Right lobe of liver (tissue), 4 donors: ENCODE results near the gene ACTG2.

Experiments used
- CTCF ChIP-seq, 4 donors: fragments of 200-600 bp in 3 of 4; fragments of 450-650 bp in 1 of 4; IDR thresholded peaks; one replicate each; pipeline versions ENCODE4 v1.5.1 to v1.8.0; 2016 to 2022; ENCODE audit warnings: antibody characterized with exemption in 4 of 4, mild to moderate bottlenecking in 2 of 4
- POLR2A ChIP-seq: fragments of 450-650 bp; IDR thresholded peaks from one replicate; pipeline ENCODE4 v1.6.1; 2017; ENCODE audit warnings: antibody characterized with exemption, mild to moderate bottlenecking
- donor health status: DM: no; HTN: no; CAD: no.
- donor health status: DM: no; HTN: no; CAD: no.
- donor health status: DM: no; HTN: yes; CAD: no.

- TF ChIP-seq CTCF (IDR thresholded peaks at IDR 0.05) (no peak), POLR2A (no peak)
Observed at GRCh38 chr2:73949802-73950201, 57.0 kb downstream of the ACTG2 start.
